K562 (cell line): Measurements from ENCODE around the gene LPCAT3. TPM values are rescaled to one million over a fixed set of nuclear protein-coding genes. Genes with fewer than 3 reads are reported as not detected.

ENCODE experiments used
- ATF7 ChIP-seq: fragments of 450-650 bp; IDR thresholded peaks from 2 replicates; pipeline ENCODE4 v1.7.1; 2014; ENCODE audit warnings: mild to moderate bottlenecking, moderate library complexity
- CCNT2 ChIP-seq: IDR thresholded peaks from 2 replicates; pipeline ENCODE4 v1.6.1; 2011; ENCODE audit warnings: borderline replicate concordance, low read depth, mild to moderate bottlenecking, moderate library complexity, mixed read lengths, low read length; ENCODE audit not compliant: insufficient read length; ENCODE audit errors: extremely low read depth
- CTBP1 ChIP-seq: fragments of 450-650 bp; IDR thresholded peaks from 2 replicates; pipeline ENCODE4 v1.6.1; 2016; ENCODE audit warnings: borderline replicate concordance
- ID3 ChIP-seq, 2 experiments: fragments of 250-450 bp in 1 of 2; fragments of 450-650 bp in 1 of 2; sonication (Bioruptor Pico) in 1 of 2; IDR thresholded peaks; 2 replicates each; pipeline versions ENCODE4 v1.6.1 to v1.8.0; 2016 to 2021; ENCODE audit warnings: mild to moderate bottlenecking in 2 of 2, moderate library complexity in 2 of 2, missing compliant biosample characterization in 1 of 2, missing genetic modification characterization in 1 of 2
- JUND ChIP-seq, 2 experiments: IDR thresholded peaks; 2 replicates in 1 of 2; 3 replicates in 1 of 2; pipeline ENCODE4 v1.6.1; 2011; ENCODE audit warnings: borderline replicate concordance in 2 of 2, low read depth in 2 of 2, low read length in 2 of 2, improper control_type of control experiment in 1 of 2, missing biosample characterization in 1 of 2, missing genetic modification characterization in 1 of 2, missing genetic modification reagents in 1 of 2
- MAFF ChIP-seq: IDR thresholded peaks from 2 replicates; pipeline ENCODE4 v1.6.1; 2012; ENCODE audit warnings: low read length, improper control_type of control experiment
- MCM7 ChIP-seq, 2 experiments: fragments of 450-650 bp; IDR thresholded peaks; 2 replicates each; pipeline ENCODE4 v1.6.1; 2016 to 2018
- NFE2L1 ChIP-seq: fragments of 450-650 bp; IDR thresholded peaks from 2 replicates; pipeline ENCODE4 v1.6.1; 2016; ENCODE audit warnings: missing genetic modification characterization, low read depth, mild to moderate bottlenecking, missing compliant biosample characterization, moderate library complexity, borderline replicate concordance
- NR4A1 ChIP-seq, 2 experiments: fragments of 250-450 bp in 1 of 2; fragments of 450-650 bp in 1 of 2; sonication (Bioruptor Pico) in 1 of 2; IDR thresholded peaks; 2 replicates each; pipeline versions ENCODE4 v1.4.0 to v1.6.1; 2016 to 2020; ENCODE audit warnings: mild to moderate bottlenecking in 2 of 2, missing compliant biosample characterization in 1 of 2, missing genetic modification characterization in 1 of 2, moderate library complexity in 1 of 2
- PBX2 ChIP-seq, 2 experiments: IDR thresholded peaks in 1 of 2; conservative IDR thresholded peaks in 1 of 2; 2 replicates each; pipeline ENCODE4 v1.6.1; 2016; ENCODE audit warnings: low read depth in 2 of 2, mild to moderate bottlenecking in 1 of 2, missing compliant biosample characterization in 1 of 2, missing genetic modification characterization in 1 of 2, moderate library complexity in 1 of 2
- POLR2A ChIP-seq: fragments of 450-650 bp; conservative IDR thresholded peaks from 2 replicates; pipeline ENCODE4 v1.6.1; 2016
- PTTG1 ChIP-seq: fragments of 450-650 bp; IDR thresholded peaks from 2 replicates; pipeline ENCODE4 v1.6.1; 2016; ENCODE audit warnings: low read depth, mild to moderate bottlenecking, missing genetic modification characterization, missing compliant biosample characterization
- RBM15 ChIP-seq: fragments of 200-400 bp; formaldehyde crosslinking; IDR thresholded peaks from 2 replicates; pipeline ENCODE4 v1.6.1; 2018; ENCODE audit warnings: mild to moderate bottlenecking, low read length, moderate library complexity; ENCODE audit not compliant: insufficient read depth
- ZBED1 ChIP-seq: IDR thresholded peaks from 2 replicates; pipeline ENCODE4 v1.6.1; 2014
- ZBTB9 ChIP-seq: fragments of 450-650 bp; formaldehyde crosslinking; IDR thresholded peaks from 2 replicates; pipeline ENCODE4 v1.4.0; 2020; ENCODE audit warnings: mild to moderate bottlenecking, moderate library complexity
- ZNF707 ChIP-seq: fragments of 250-450 bp; sonication (Bioruptor Pico); conservative IDR thresholded peaks from 2 replicates; pipeline ENCODE4 v1.8.0; 2022; ENCODE audit warnings: inconsistent platforms, mild to moderate bottlenecking, moderate library complexity
- polyA plus RNA-seq, 8 experiments: library from polyadenylated mRNA; depleted of rRNA in 4 of 8; stranded (reverse) in 5 of 8; unstranded in 3 of 8; fragments of >200 nt; fragmentation: Nextera tagmentation in 2 of 8; fragmentation: Illumina TruSeq in 1 of 8; extraction: Ambion mirVana in 2 of 8; extraction: Trizol in 1 of 8; gene quantifications; 2 replicates each; pipeline versions ENCODE4 v1.2.1 to v1.2.3, GENCODE V29; 2011 to 2014; ENCODE audit warnings: inconsistent platforms in 1 of 8, missing spikeins in 1 of 8
- total RNA-seq, 7 experiments: library from RNA; depleted of rRNA in 6 of 7; stranded (reverse); fragments of >200 nt in 6 of 7; fragmentation: Illumina TruSeq in 2 of 7; extraction: Trizol in 2 of 7; gene quantifications; 2 replicates each; pipeline versions ENCODE4 v1.2.1 to v1.2.3, GENCODE V29; 2011 to 2021; ENCODE audit warnings: low replicate concordance in 1 of 7
- TF ChIP-seq, protein P1 (sequence below), 2 experiments: fragments of 450-650 bp in 1 of 2; sonication (generic) in 1 of 2; formaldehyde crosslinking; conservative IDR thresholded peaks; 2 replicates each; pipeline versions ENCODE4 v1.4.0 to v1.8.1; 2020 to 2022; ENCODE audit warnings: mild to moderate bottlenecking in 1 of 2, missing genetic modification reagents in 1 of 2
- TF ChIP-seq, protein P2 (sequence below): fragments of 200-400 bp; formaldehyde crosslinking; IDR thresholded peaks from 2 replicates; pipeline ENCODE4 v1.6.1; 2017; ENCODE audit warnings: mild to moderate bottlenecking, low read depth, low read length, moderate library complexity

Gene LPCAT3
- total and polyA plus RNA-seq, 9 of the 15 experiments (the other 6 are each of a cell fraction or from before 2014, with no cell fraction given): 4.9 to 52.5 (median 25.3) TPM

DNA sequence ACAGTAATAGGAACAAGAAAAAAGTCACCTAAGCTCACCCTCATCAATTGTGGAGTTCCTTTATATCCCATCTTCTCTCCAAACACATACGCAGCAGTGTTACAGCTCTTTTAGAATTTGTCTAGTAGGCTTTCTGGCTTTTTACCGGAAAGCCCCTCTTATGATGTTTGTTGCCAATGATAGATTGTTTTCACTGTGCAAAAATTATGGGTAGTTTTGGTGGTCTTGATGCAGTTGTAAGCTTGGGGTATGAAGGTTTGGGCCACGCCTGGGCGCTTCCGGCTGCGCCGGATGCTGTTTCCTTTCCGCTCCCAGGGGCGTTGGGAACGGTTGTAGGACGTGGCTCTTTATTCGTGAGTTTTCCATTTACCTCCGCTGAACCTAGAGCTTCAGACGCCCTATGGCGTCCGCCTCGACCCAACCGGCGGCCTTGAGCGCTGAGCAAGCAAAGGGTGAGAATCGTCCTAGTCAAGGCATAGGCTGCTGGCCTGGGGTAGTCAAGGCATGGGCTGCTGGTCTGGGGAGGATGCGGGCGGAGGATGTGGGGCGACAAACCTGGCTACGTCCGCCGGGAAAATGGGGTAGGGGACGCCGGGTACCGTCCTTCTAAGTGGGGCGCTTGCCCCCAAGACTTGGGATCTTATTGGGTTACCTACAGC lies 74.4 kb downstream of the LPCAT3 start, which contains the start of the genes C12orf57 and RNU7-1 (continued):
- TF ChIP-seq, protein P1, sequence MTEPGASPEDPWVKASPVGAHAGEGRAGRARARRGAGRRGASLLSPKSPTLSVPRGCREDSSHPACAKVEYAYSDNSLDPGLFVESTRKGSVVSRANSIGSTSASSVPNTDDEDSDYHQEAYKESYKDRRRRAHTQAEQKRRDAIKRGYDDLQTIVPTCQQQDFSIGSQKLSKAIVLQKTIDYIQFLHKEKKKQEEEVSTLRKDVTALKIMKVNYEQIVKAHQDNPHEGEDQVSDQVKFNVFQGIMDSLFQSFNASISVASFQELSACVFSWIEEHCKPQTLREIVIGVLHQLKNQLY (CRISPR knock-in tag; conservative IDR thresholded peaks at IDR 0.05): peak in 1 of 2 experiments; percentile 98; a peak in 2 of 4 replicates
- TF ChIP-seq NFE2L1 (tag) (no peak), PTTG1 (no peak), ZNF707 (CRISPR knock-in tag) (no peak), ID3 (CRISPR knock-in tag; IDR thresholded peaks at IDR 0.05) (no peak), ID3 (tag; IDR thresholded peaks at IDR 0.05) (no peak), JUND (IDR thresholded peaks at IDR 0.05; ENCODE audit: borderline replicate concordance, low read depth, low read length) (peak; percentile 24; the same call in 1 of the 2 replicates), JUND (tag; IDR thresholded peaks at IDR 0.05; ENCODE audit: borderline replicate concordance, low read depth, low read length) (no peak), POLR2A (peak; percentile 100), NR4A1 (CRISPR knock-in tag; IDR thresholded peaks at IDR 0.05) (no peak), NR4A1 (tag; IDR thresholded peaks at IDR 0.05) (no peak), RBM15 (0 out of 2 replicates have a peak, but pooled peaks have one; percentile 7), MCM7 (IDR thresholded peaks at IDR 0.05) (no peak), MAFF (peak; percentile 19), ATF7 (peak; percentile 15; the same call in 1 of the 2 replicates), CTBP1 (no peak), ZBED1 (peak; percentile 98), PBX2 (CRISPR knock-in tag; IDR thresholded peaks at IDR 0.05; ENCODE audit: low read depth) (no peak), PBX2 (tag; conservative IDR thresholded peaks at IDR 0.05; ENCODE audit: low read depth) (no peak), ZBTB9 (CRISPR knock-in tag) (peak; percentile 98), CCNT2 (peak; percentile 15)
- TF ChIP-seq, protein P2, sequence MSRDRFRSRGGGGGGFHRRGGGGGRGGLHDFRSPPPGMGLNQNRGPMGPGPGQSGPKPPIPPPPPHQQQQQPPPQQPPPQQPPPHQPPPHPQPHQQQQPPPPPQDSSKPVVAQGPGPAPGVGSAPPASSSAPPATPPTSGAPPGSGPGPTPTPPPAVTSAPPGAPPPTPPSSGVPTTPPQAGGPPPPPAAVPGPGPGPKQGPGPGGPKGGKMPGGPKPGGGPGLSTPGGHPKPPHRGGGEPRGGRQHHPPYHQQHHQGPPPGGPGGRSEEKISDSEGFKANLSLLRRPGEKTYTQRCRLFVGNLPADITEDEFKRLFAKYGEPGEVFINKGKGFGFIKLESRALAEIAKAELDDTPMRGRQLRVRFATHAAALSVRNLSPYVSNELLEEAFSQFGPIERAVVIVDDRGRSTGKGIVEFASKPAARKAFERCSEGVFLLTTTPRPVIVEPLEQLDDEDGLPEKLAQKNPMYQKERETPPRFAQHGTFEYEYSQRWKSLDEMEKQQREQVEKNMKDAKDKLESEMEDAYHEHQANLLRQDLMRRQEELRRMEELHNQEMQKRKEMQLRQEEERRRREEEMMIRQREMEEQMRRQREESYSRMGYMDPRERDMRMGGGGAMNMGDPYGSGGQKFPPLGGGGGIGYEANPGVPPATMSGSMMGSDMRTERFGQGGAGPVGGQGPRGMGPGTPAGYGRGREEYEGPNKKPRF: no peak
